Hematopoietic multipotent progenitor cell treated with erythropoietin and hydrocortisone succinate and interleukin-3 and kit ligand, for 15 days (in vitro differentiated cells): ENCODE results near the gene MLLT3.

Experiments
- DNase-seq: peaks from one replicate; pipeline ENCODE4 v3.0.0-alpha.2; 2015; ENCODE audit warnings: low spot score

Gene MLLT3

GRCh38 chr9:20378851-20379250, 243.4 kb downstream of the MLLT3 start:
- no peak for DNase-seq

GRCh38 chr9:20377790-20378189, 244.5 kb downstream of the MLLT3 start:
- DNase-seq = peak; percentile 21

GRCh38 chr9:20376731-20377375, 245.4 kb downstream of the MLLT3 start:
- DNase-seq = no peak

GRCh38 chr9:20376042-20376441, 246.3 kb downstream of the MLLT3 start:
- DNase-seq = no peak

- DNase-seq = no peak
These were observed 249.0 kb downstream of the MLLT3 start for GRCh38 chr9:20373263-20373662.

GRCh38 chr9:20369391-20369790, 252.9 kb downstream of the MLLT3 start:
- no peak for DNase-seq

GRCh38 chr9:20367855-20368254, 254.4 kb downstream of the MLLT3 start:
- DNase-seq = no peak

- DNase-seq = no peak
These were observed 257.3 kb downstream of the MLLT3 start for GRCh38 chr9:20364959-20365358.

GRCh38 chr9:20363233-20363632, 259.1 kb downstream of the MLLT3 start:
- DNase-seq = no peak

- no peak for DNase-seq
These were observed 260.4 kb downstream of the MLLT3 start for GRCh38 chr9:20361656-20362570.

- DNase-seq = no peak
These were observed 261.1 kb downstream of the MLLT3 start for GRCh38 chr9:20361229-20361628.

GRCh38 chr9:20358207-20358606, 264.1 kb downstream of the MLLT3 start:
- DNase-seq = no peak

- DNase-seq = no peak
These were observed 265.3 kb downstream of the MLLT3 start for GRCh38 chr9:20357037-20357432.

- DNase-seq = peak; percentile 66
These were observed 265.8 kb downstream of the MLLT3 start for GRCh38 chr9:20356403-20357036.

GRCh38 chr9:20355022-20355421, 267.3 kb downstream of the MLLT3 start:
- DNase-seq = peak; percentile 69

- DNase-seq = no peak
These were observed 268.2 kb downstream of the MLLT3 start for GRCh38 chr9:20353931-20354652.

- DNase-seq = no peak
These were observed 268.8 kb downstream of the MLLT3 start for GRCh38 chr9:20353524-20353923.

GRCh38 chr9:20352591-20352990, 269.7 kb downstream of the MLLT3 start:
- no peak for DNase-seq

- no peak for DNase-seq
These were observed 270.6 kb downstream of the MLLT3 start for GRCh38 chr9:20351715-20352114.

GRCh38 chr9:20349568-20349967, 272.7 kb downstream of the MLLT3 start:
- no peak for DNase-seq

GRCh38 chr9:20343325-20343724, 279.0 kb downstream of the MLLT3 start:
- DNase-seq = no peak

GRCh38 chr9:20340511-20340861, 281.8 kb downstream of the MLLT3 start:
- DNase-seq = no peak
